ENCODE results near the gene RASSF9.

DNA sequence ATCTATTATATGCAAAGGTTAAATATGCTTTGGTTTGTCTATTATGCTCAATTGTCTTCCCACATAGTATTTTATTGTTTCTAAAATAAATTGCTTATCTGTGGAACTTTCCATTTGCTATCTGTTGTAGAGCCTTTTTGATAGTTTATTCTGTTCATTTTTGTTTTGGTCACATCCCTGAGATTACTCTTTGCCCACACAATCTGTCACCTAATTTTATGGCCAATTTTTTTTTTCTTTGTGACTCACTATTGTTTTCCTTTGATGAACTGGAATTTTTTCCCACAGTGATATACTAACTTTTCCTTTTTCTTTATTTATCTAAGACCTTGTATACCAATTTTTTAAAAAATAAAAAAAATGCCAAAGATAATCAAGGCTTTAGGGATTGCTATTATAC lies 61.1 kb downstream of the RASSF9 start:
- no peak for TF ChIP-seq SIN3A (IDR thresholded peaks at IDR 0.05; ENCODE audit: borderline replicate concordance, insufficient read depth, low read length)
- TF ChIP-seq REST (IDR thresholded peaks at IDR 0.05; ENCODE audit: insufficient read depth in 1 of 2, low read depth in 2 of 2, low read length in 2 of 2) = no peak
- TF ChIP-seq POLR2AphosphoS5 (IDR thresholded peaks at IDR 0.05; ENCODE audit: low read depth, low read length) = no peak
- TF ChIP-seq TAF1 (IDR thresholded peaks at IDR 0.05; ENCODE audit: borderline replicate concordance, insufficient read depth, low read length) = no peak
- TF ChIP-seq FOXP2 (optimal IDR thresholded peaks at IDR 0.05; ENCODE audit: borderline replicate concordance, extremely low read depth, extremely low read length, insufficient read depth) = no peak
